Kasumi-1 (cell line): ENCODE results near the gene XXYLT1.

ENCODE experiments used
- DNase-seq, 2 experiments: peaks; one replicate each; lab custom pipeline; 2025; lab: John Stamatoyannopoulos, UW

The XXYLT1 gene

GRCh38 chr3:195184716-195185421, 86.1 kb downstream of the XXYLT1 start:
- DNase-seq: no peak

GRCh38 chr3:195183071-195183776, 87.7 kb downstream of the XXYLT1 start:
- DNase-seq: no peak

DNA sequence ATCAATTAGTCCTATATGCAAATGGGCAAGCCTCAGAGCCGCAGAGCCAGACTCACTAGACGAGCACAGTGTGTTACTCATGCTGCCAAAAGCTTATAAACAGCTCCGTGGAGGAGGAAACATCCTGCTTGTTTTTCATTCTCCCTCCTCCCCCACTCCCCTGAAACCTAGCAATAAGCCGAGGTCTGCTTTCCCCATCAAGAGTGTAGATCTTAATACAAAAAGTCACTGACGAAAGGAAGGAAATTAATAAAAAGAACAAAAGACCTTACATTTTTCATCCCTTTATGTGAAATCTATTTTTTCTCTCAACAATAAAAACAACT, 88.5 kb downstream of the XXYLT1 start:
- DNase-seq: no peak

GRCh38 chr3:195181741-195182469, 89.1 kb downstream of the XXYLT1 start:
- DNase-seq: no peak

DNA sequence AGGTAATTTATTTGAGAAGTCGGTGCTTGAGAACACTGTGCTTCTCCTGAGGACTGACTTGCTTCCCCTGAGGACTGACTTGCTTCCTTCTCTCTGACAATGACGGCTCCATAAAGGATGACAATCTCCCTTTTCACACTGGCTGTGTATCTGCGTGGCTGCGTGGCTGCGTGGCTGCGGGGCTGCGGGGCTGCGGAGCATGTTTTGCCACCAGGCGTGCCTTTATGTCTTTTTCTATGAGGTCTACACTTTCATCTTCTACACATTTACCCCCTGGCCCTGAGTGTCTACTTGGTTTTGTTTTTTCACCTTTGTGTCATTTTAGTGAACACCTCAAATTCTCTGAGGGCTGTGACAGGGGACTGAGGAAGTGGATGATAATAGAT, 89.9 kb downstream of the XXYLT1 start:
- peak in 1 of 2 experiments; percentile 19 for DNase-seq

- DNase-seq: no peak
Measured at GRCh38 chr3:195180490-195181112, 90.4 kb downstream of the XXYLT1 start.

DNA sequence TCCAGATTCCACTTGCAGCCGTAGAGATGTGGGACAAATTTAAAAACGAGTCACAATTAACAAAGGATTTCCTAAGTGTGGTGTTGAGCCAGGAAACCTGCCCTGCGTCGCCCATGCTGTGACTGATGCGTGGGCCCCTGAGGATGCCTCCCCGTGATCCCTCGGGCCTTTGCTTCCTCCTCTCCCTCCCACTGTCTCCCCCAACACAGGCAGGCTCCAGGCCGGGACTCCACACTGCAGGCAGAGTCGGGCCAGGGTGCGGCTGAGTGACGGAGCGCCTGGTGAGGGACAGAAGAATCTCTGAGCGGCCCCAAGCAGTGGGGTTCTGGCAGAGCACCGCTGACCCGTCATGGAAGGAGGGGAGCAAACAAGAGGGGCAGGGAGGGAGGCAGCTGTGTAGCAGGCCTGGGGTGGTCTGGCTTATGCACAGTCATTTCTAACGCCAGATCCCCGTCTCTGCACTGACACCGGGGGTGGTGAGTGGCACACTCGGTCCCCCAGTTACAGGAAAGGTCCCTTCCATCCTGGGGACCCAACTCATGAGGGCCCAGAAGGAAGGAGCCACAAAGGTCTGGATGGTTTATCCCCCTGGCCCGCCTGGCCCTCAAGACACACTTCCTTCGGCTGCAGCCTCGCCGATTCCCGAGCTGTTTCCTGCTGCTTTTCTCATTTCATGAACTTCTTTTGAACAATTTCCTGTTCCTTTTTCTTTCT, 91.0 kb downstream of the XXYLT1 start:
- DNase-seq: peak; percentile 32 to 33

- DNase-seq: no peak
Measured at GRCh38 chr3:195178124-195178910, 92.6 kb downstream of the XXYLT1 start.

DNA sequence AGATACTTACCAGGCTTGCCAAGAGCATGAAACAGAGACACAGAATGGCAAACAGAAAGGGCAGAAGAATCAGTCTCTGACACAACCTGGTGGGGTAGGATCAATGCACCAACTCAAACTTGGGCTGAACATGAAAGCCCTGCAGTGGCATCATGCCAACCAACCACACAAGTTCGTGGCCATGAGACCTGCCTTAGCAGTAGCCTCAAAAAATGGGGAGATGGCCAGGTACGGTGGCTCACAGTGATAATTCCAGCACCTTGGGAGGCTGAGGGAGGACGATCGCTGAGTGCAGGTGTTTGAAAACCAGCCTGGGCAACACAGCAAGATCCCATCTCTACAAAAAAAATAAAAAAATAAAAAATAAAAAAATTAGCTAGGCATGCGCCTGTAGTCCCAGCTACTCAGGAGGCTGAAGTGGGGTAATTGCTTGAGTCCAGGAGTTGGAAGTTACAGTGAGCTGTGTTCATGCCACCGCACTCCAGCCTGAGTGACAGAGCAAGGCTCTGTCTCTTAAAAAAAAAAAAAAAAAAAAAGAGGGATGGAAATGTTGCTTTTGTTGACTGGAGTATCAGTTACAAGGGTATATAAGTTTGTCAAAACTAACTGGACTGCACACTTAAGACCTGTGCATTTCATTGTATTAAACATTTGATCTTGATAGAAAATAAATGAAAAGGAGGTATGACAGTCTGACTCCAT, 93.4 kb downstream of the XXYLT1 start:
- DNase-seq: no peak

- DNase-seq: no peak
Measured at GRCh38 chr3:195176776-195177175, 94.2 kb downstream of the XXYLT1 start.

- DNase-seq: no peak
Measured at GRCh38 chr3:195175476-195176337, 95.3 kb downstream of the XXYLT1 start.

GRCh38 chr3:195175076-195175475, 95.9 kb downstream of the XXYLT1 start:
- DNase-seq: peak in 1 of 2 experiments; percentile 14

- DNase-seq: no peak
Measured at GRCh38 chr3:195173657-195174056, 97.3 kb downstream of the XXYLT1 start.

GRCh38 chr3:195172896-195173295, 98.1 kb downstream of the XXYLT1 start:
- DNase-seq: no peak

- no peak for DNase-seq
Measured at GRCh38 chr3:195172039-195172684, 98.8 kb downstream of the XXYLT1 start.

GRCh38 chr3:195171093-195171873, 99.7 kb downstream of the XXYLT1 start:
- DNase-seq: no peak

DNA sequence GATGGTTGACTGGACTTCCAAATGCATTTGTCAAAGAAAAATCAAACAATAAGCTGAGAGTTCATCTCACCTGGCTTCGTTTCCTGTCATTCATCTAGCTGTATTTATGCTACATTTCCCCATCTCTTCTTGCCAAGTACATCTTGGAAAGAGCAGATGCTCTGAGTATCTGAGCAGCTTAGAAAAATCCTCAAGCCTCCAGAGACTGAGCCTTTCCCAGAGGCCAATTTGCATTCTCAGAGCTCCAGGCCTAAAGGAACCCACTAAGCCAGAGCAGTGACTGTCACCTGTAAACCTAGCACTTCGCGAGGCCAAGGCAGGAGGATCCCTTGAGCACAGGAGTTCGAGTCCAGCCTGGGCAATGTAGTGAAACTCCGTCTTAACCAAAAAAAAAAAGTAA, 100.5 kb downstream of the XXYLT1 start:
- DNase-seq: no peak

DNA sequence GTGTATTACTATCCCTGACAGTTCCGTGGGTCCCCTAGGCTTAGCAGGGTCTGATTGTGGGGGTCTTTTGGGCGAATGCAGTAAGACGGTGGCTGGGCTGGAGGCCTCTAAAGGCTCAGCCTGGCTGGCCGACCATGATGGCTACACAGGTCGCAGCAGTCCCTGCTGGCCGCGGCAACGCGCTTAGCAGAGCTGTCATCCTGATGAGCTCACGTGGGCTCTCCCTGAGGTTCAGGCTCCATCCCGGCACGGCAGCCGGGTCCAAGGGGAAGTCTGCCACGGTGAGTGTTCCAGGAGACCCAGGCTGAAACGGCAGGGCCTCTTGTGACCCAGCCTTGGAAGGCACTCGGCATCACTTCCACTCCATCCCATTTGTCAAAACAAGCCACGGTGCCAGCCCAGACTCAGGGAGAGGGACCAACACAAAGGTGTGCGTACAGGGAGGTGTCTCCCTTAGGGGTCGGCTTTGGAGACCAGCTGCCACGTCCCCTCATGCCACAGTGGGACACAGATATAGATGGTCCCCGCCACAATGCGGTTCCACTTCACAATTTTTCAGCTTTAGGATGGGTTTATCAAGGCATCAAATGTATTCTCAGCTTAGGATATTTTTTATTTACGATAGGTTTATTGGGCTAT, 101.8 kb downstream of the XXYLT1 start:
- no peak for DNase-seq
